ENCODE results near the gene NBEA. TPM values are rescaled to one million over a fixed set of nuclear protein-coding genes. Genes with fewer than 3 reads are reported as not detected.
"Not testable (repeated sequence)": the region's sequence is repeated elsewhere in the genome, so short reads cannot be mapped to it uniquely, and the experiment has no call there.

The NBEA gene
- total RNA-seq, 4 donors from 2014 or later = 0.34 to 10.3 (median 2.4) TPM

- Histone ChIP-seq H3K4me3 (no peak overlapping the region), H3K27me3 (no peaks in the 10 kb centered on the region), H3K9me3 (peaks cover 0 to 7% (median 6%) of the 10 kb centered on the region in 3 donors), H3K4me1 (no peaks in the 10 kb centered on the region), H3K27ac (no peak overlapping the region), H3K36me3 (no peaks in the 10 kb centered on the region)
- no peak for TF ChIP-seq CTCF (IDR thresholded peaks at IDR 0.05)
- TF ChIP-seq POLR2A (IDR thresholded peaks at IDR 0.05) = no peak
- intact Hi-C loops (cut with DNase I) = no loop called here
- WGBS, 2 donors = 68 to 72% methylated on average over 3 of the region's 3 CpGs
- no peak for DNase-seq
Measured at GRCh38 chr13:34993470-34993869, 51.4 kb downstream of the NBEA start.

GRCh38 chr13:35003734-35004133 is 61.7 kb downstream of the NBEA start:
- 70 to 80% methylated on average over 2 of the region's 2 CpGs for WGBS, 2 donors
- H3K4me3 ChIP-seq; H3K27me3 ChIP-seq; intact Hi-C loops (cut with DNase I); DNase-seq; H3K9me3 ChIP-seq; H3K4me1 ChIP-seq; H3K36me3 ChIP-seq; H3K27ac ChIP-seq: not testable (repeated sequence)

GRCh38 chr13:35005051-35005450 is 63.0 kb downstream of the NBEA start:
- Histone ChIP-seq H3K4me1 (no peaks in the 10 kb centered on the region), H3K27me3 (no peaks in the 10 kb centered on the region), H3K36me3 (no peaks in the 10 kb centered on the region), H3K9me3 (no peaks in the 10 kb centered on the region), H3K4me3 (no peak overlapping the region), H3K27ac (no peak overlapping the region)
- intact Hi-C loops (cut with DNase I) = no loop called here
- TF ChIP-seq CTCF (IDR thresholded peaks at IDR 0.05) (no peak), POLR2A (IDR thresholded peaks at IDR 0.05) (no peak)
- DNase-seq = no peak
- WGBS, 2 donors = 32 to 35% methylated on average over 2 of the region's 2 CpGs

- intact Hi-C loops (cut with DNase I) = no loop called here
- no peak for DNase-seq
- Histone ChIP-seq H3K4me1 (no peaks in the 10 kb centered on the region), H3K4me3 (no peak overlapping the region), H3K36me3 (no peaks in the 10 kb centered on the region), H3K27ac (no peak overlapping the region), H3K27me3 (no peaks in the 10 kb centered on the region), H3K9me3 (no peaks in the 10 kb centered on the region)
- no peak for TF ChIP-seq POLR2A (IDR thresholded peaks at IDR 0.05)
- no peak for TF ChIP-seq CTCF (IDR thresholded peaks at IDR 0.05)
- 78 to 86% methylated on average over 1 to 4 of the region's 7 CpGs for WGBS, 2 donors
Measured at GRCh38 chr13:35014606-35015213, 72.6 kb downstream of the NBEA start.

GRCh38 chr13:35016362-35017112 is 74.5 kb downstream of the NBEA start:
- Histone ChIP-seq H3K27ac (no peak overlapping the region), H3K27me3 (no peaks in the 10 kb centered on the region), H3K36me3 (no peaks in the 10 kb centered on the region), H3K4me1 (no peaks in the 10 kb centered on the region), H3K9me3 (no peaks in the 10 kb centered on the region), H3K4me3 (no peak overlapping the region)
- no peak for DNase-seq
- 61 to 62% methylated on average over 5 of the region's 5 CpGs for WGBS, 2 donors
- intact Hi-C loops (cut with DNase I) = no loop called here
- no peak for TF ChIP-seq CTCF (IDR thresholded peaks at IDR 0.05)
- no peak for TF ChIP-seq POLR2A (IDR thresholded peaks at IDR 0.05)
